G401.6 (cell line): ENCODE data around the gene ADARB1.

Experiments used
- FAIRE-seq: peaks from 2 replicates; lab custom pipeline; 2012; peaks lifted over from hg19 to GRCh38; lab: Jason Lieb, UNC

ADARB1 gene

DNA sequence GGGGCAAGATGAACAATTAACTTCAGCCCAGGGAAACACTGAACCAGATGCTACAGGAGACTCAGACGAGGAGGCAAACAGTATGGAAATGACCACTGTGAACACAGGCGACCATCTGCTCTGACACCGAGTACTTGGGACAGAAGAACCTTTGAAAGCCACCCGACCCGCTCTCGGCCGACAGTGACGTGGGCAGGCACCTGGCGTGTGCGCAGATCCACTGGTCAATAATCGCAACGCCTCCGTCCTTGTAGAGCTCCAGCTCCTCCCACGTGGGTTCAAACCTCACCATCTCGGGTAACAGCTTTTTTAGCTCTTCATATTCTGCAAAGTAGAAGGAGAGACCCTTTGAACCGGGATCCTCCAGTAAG, 193.0 kb downstream of the ADARB1 start:
- no peak for FAIRE-seq

DNA sequence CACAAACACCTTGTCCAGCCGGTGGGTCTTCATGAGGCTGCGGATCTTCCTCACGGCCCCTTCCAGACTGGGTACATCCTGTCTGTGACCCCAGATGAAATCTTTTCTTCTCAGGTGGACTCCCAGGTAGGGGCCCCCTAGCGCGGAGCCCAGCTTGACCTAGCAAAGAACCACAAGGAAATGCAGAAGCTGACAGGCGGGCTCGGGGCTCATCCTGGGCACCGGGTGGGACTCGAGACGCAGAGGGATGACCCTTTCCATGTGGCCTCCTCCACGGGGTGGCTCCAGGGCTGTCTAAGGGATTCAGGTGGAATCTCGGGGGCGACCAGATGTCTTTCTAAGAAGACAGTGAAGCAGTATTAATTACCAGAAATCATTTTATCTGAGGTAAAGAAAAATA, 195.5 kb downstream of the ADARB1 start:
- no peak for FAIRE-seq

GRCh38 chr21:45270306-45270821, 196.0 kb downstream of the ADARB1 start:
- no peak for FAIRE-seq
